IPS-15b (cell line): ENCODE measurements around the gene VCAM1.
"Not testable (repeated sequence)": the region's sequence is repeated elsewhere in the genome, so short reads cannot be mapped to it uniquely, and the experiment has no call there.

ENCODE experiments used
- H3K27me3 ChIP-seq: one replicate; pipeline ENCODE4 v1.6.1; 2013; ENCODE audit warnings: low read length; ENCODE audit not compliant: control insufficient read depth, insufficient read depth
- H3K36me3 ChIP-seq: one replicate; pipeline ENCODE4 v1.6.1; 2013; ENCODE audit warnings: low read length; ENCODE audit not compliant: control insufficient read depth, insufficient read depth
- H3K4me1 ChIP-seq: one replicate; pipeline ENCODE4 v1.6.1; 2013; ENCODE audit warnings: mild to moderate bottlenecking, low read length; ENCODE audit not compliant: control insufficient read depth, insufficient read depth
- H3K4me3 ChIP-seq: one replicate; pipeline ENCODE4 v1.5.1; 2013; ENCODE audit warnings: low read depth, low read length
- H3K9ac ChIP-seq: one replicate; pipeline ENCODE4 v1.6.1; 2013; ENCODE audit warnings: low read depth, mild to moderate bottlenecking, low read length
- H3K9me3 ChIP-seq: one replicate; pipeline ENCODE4 v1.6.1; 2013; ENCODE audit warnings: mild to moderate bottlenecking, low read length; ENCODE audit not compliant: control insufficient read depth, insufficient read depth

Gene VCAM1

GRCh38 chr1:100710906-100711682 is 8.4 kb upstream of the VCAM1 start:
- Histone ChIP-seq H3K4me1 (no peaks in the 10 kb centered on the region), H3K4me3 (no peak overlapping the region)

GRCh38 chr1:100713027-100713426 is 6.5 kb upstream of the VCAM1 start:
- H3K4me3 ChIP-seq, H3K9me3 ChIP-seq, H3K27me3 ChIP-seq, H3K4me1 ChIP-seq, H3K36me3 ChIP-seq, H3K9ac ChIP-seq: not testable (repeated sequence)

More at GRCh38 chr1:100710906-100711682, 8.4 kb upstream of the VCAM1 start:
- Histone ChIP-seq H3K36me3 (no peaks in the 10 kb centered on the region), H3K9ac (no peak overlapping the region), H3K9me3 (no peaks in the 10 kb centered on the region), H3K27me3 (no peaks in the 10 kb centered on the region)

GRCh38 chr1:100713626-100714025 is 5.9 kb upstream of the VCAM1 start:
- Histone ChIP-seq H3K27me3 (no peaks in the 10 kb centered on the region), H3K9me3 (no peaks in the 10 kb centered on the region), H3K9ac (no peak overlapping the region), H3K4me3 (no peak overlapping the region), H3K36me3 (no peaks in the 10 kb centered on the region), H3K4me1 (no peaks in the 10 kb centered on the region)

GRCh38 chr1:100714599-100714998 is 4.9 kb upstream of the VCAM1 start:
- H3K9ac ChIP-seq: no peak overlapping the region
- H3K4me1 ChIP-seq: peaks cover 4% of the 10 kb centered on the region
- no peaks in the 10 kb centered on the region for H3K36me3 ChIP-seq
- H3K27me3 ChIP-seq: no peaks in the 10 kb centered on the region
- H3K4me3 ChIP-seq: no peak overlapping the region
- no peaks in the 10 kb centered on the region for H3K9me3 ChIP-seq

GRCh38 chr1:100717218-100717617 is 2.3 kb upstream of the VCAM1 start:
- Histone ChIP-seq H3K36me3 (no peaks in the 10 kb centered on the region), H3K9me3 (no peaks in the 10 kb centered on the region), H3K9ac (no peak overlapping the region), H3K27me3 (no peaks in the 10 kb centered on the region), H3K4me1 (peaks cover 6% of the 10 kb centered on the region), H3K4me3 (no peak overlapping the region)

GRCh38 chr1:100718581-100718980 is 961 bp upstream of the VCAM1 start:
- no peaks in the 10 kb centered on the region for H3K9me3 ChIP-seq

GRCh38 chr1:100720101-100720500 is 559 bp downstream of the VCAM1 start:
- H3K4me1 ChIP-seq: peaks cover 6% of the 10 kb centered on the region
- H3K27me3 ChIP-seq: no peaks in the 10 kb centered on the region
- no peak overlapping the region for H3K9ac ChIP-seq
- H3K9me3 ChIP-seq: no peaks in the 10 kb centered on the region
- no peak overlapping the region for H3K4me3 ChIP-seq
- no peaks in the 10 kb centered on the region for H3K36me3 ChIP-seq

More at GRCh38 chr1:100718581-100718980, 961 bp upstream of the VCAM1 start:
- Histone ChIP-seq H3K27me3 (no peaks in the 10 kb centered on the region), H3K4me1 (peaks cover 6% of the 10 kb centered on the region), H3K9ac (no peak overlapping the region), H3K4me3 (no peak overlapping the region), H3K36me3 (no peaks in the 10 kb centered on the region)

GRCh38 chr1:100720751-100721150 is 1.2 kb downstream of the VCAM1 start:
- H3K27me3 ChIP-seq: no peaks in the 10 kb centered on the region
- no peaks in the 10 kb centered on the region for H3K9me3 ChIP-seq
- no peak overlapping the region for H3K9ac ChIP-seq
- no peak overlapping the region for H3K4me3 ChIP-seq
- no peaks in the 10 kb centered on the region for H3K36me3 ChIP-seq
- peaks cover 6% of the 10 kb centered on the region for H3K4me1 ChIP-seq

GRCh38 chr1:100721526-100722207 is 2.1 kb downstream of the VCAM1 start:
- Histone ChIP-seq H3K9ac (no peak overlapping the region), H3K4me3 (no peak overlapping the region)

GRCh38 chr1:100722221-100722620 is 2.7 kb downstream of the VCAM1 start:
- H3K4me3 ChIP-seq: no peak overlapping the region

More at GRCh38 chr1:100721526-100722207, 2.1 kb downstream of the VCAM1 start:
- Histone ChIP-seq H3K36me3 (no peaks in the 10 kb centered on the region), H3K9me3 (no peaks in the 10 kb centered on the region), H3K4me1 (peaks cover 6% of the 10 kb centered on the region), H3K27me3 (no peaks in the 10 kb centered on the region)

GRCh38 chr1:100724281-100724680 is 4.7 kb downstream of the VCAM1 start:
- no peaks in the 10 kb centered on the region for H3K27me3 ChIP-seq
- H3K4me3 ChIP-seq: no peak overlapping the region
- H3K4me1 ChIP-seq: peaks cover 5% of the 10 kb centered on the region
- no peak overlapping the region for H3K9ac ChIP-seq
- H3K9me3 ChIP-seq: no peaks in the 10 kb centered on the region
- H3K36me3 ChIP-seq: no peaks in the 10 kb centered on the region

More at GRCh38 chr1:100722221-100722620, 2.7 kb downstream of the VCAM1 start:
- Histone ChIP-seq H3K9me3 (no peaks in the 10 kb centered on the region), H3K27me3 (no peaks in the 10 kb centered on the region), H3K9ac (no peak overlapping the region), H3K36me3 (no peaks in the 10 kb centered on the region), H3K4me1 (peaks cover 6% of the 10 kb centered on the region)

GRCh38 chr1:100730130-100730529 is 10.6 kb downstream of the VCAM1 start:
- no peak overlapping the region for H3K4me3 ChIP-seq
- no peaks in the 10 kb centered on the region for H3K36me3 ChIP-seq
- H3K9me3 ChIP-seq: no peaks in the 10 kb centered on the region
- H3K27me3 ChIP-seq: no peaks in the 10 kb centered on the region
- no peak overlapping the region for H3K9ac ChIP-seq
- H3K4me1 ChIP-seq: no peaks in the 10 kb centered on the region
